IMR-90 (cell line): Measurements from ENCODE around the gene PSMC5. TPM values are rescaled to one million over a fixed set of nuclear protein-coding genes. Genes with fewer than 3 reads are reported as not detected.

ENCODE experiments used
- ATAC-seq: fragments of 200-7000 bp; cut with Tn5 transposase; 2 replicates; pipeline ENCODE4 v1.9.1; 2020; ENCODE audit warnings: low read depth, mild to moderate bottlenecking, moderate library complexity
- BruUV-seq: library from RNA; stranded (reverse); fragments of 400-500 nt; replicated peaks from 2 replicates; lab custom pipeline; 2021; lab: Mats Ljungman, UMichigan
- CTCF ChIA-PET: fragments of 300-600 bp; formaldehyde crosslinking; extraction: SDS; loops from one replicate; lab custom pipeline; 2021; ENCODE audit warnings: antibody characterized with exemption; lab: Yijun Ruan, JAX
- POLR2A ChIA-PET: fragments of 300-600 bp; sonication (Branson Sonifier 250); formaldehyde crosslinking; loops from one replicate; lab custom pipeline; 2022; ENCODE audit warnings: antibody characterized with exemption; ENCODE audit not compliant: unreplicated experiment; lab: Charles Lee
- DNase-seq: peaks from one replicate; pipeline ENCODE4 v3.0.0; 2013
- H2AFZ ChIP-seq: replicated peaks from 2 replicates; pipeline ENCODE3; 2013; ENCODE audit warnings: low read length, mild to moderate bottlenecking; ENCODE audit not compliant: poor library complexity
- H2AK5ac ChIP-seq: 2 replicates; pipeline ENCODE4 v1.6.1; 2013; ENCODE audit warnings: low read depth, low read length, inconsistent platforms
- H2AK9ac ChIP-seq: replicated peaks from 2 replicates; pipeline ENCODE3; 2013; ENCODE audit warnings: mild to moderate bottlenecking, low read depth, low read length, moderate library complexity; ENCODE audit not compliant: poor library complexity
- H2BK120ac ChIP-seq: 2 replicates; pipeline ENCODE4 v1.6.1; 2013; ENCODE audit warnings: low read depth, low read length, inconsistent platforms
- H2BK15ac ChIP-seq: 3 replicates; pipeline ENCODE4 v1.6.1; 2013; ENCODE audit warnings: low read depth, low read length, inconsistent platforms
- H2BK20ac ChIP-seq: 2 replicates; pipeline ENCODE4 v1.6.1; 2013; ENCODE audit warnings: low read depth, mild to moderate bottlenecking, inconsistent platforms, low read length, moderate library complexity
- H2BK5ac ChIP-seq: 2 replicates; pipeline ENCODE4 v1.6.1; 2013; ENCODE audit warnings: mild to moderate bottlenecking, low read depth, low read length, inconsistent platforms; ENCODE audit not compliant: poor library complexity, severe bottlenecking
- H3K14ac ChIP-seq: replicated peaks from 2 replicates; pipeline ENCODE4 v1.6.1; 2013; ENCODE audit warnings: low read depth, low read length, inconsistent platforms
- H3K18ac ChIP-seq: 2 replicates; pipeline ENCODE4 v1.6.1; 2013; ENCODE audit warnings: low read depth, low read length, control low read depth
- H3K23ac ChIP-seq: 2 replicates; pipeline ENCODE4 v1.6.1; 2013; ENCODE audit warnings: low read depth, low read length, inconsistent platforms
- H3K27ac ChIP-seq: 2 replicates; pipeline ENCODE4 v1.5.1; 2013; ENCODE audit warnings: mild to moderate bottlenecking, control low read depth, low read length; ENCODE audit not compliant: insufficient read depth
- H3K27me3 ChIP-seq: 2 replicates; pipeline ENCODE4 v1.6.1; 2013; ENCODE audit warnings: low read length; ENCODE audit not compliant: control insufficient read depth, insufficient read depth
- H3K36me3 ChIP-seq: 2 replicates; pipeline ENCODE4 v1.6.1; 2013; ENCODE audit warnings: low read length, mixed read lengths; ENCODE audit not compliant: control insufficient read depth, insufficient read depth
- H3K4ac ChIP-seq: 2 replicates; pipeline ENCODE4 v1.6.1; 2013; ENCODE audit warnings: low read depth, low read length, inconsistent platforms
- H3K4me1 ChIP-seq: 2 replicates; pipeline ENCODE4 v1.6.1; 2013; ENCODE audit warnings: low read length, mixed read lengths; ENCODE audit not compliant: control insufficient read depth, insufficient read depth
- H3K4me2 ChIP-seq: 2 replicates; pipeline ENCODE4 v1.6.1; 2013; ENCODE audit warnings: low read depth, mild to moderate bottlenecking, control low read depth, low read length, moderate library complexity
- H3K4me3 ChIP-seq: 2 replicates; pipeline ENCODE4 v1.5.1; 2013; ENCODE audit warnings: low read depth, mild to moderate bottlenecking, control low read depth, low read length, moderate library complexity; ENCODE audit not compliant: insufficient read depth
- H3K56ac ChIP-seq: 2 replicates; pipeline ENCODE4 v1.6.1; 2013; ENCODE audit warnings: low read length, inconsistent platforms; ENCODE audit not compliant: insufficient read depth; ENCODE audit errors: extremely low read depth
- H3K79me1 ChIP-seq, 2 experiments: 2 replicates each; pipeline ENCODE4 v1.6.1; 2013; ENCODE audit warnings: low read length in 2 of 2, inconsistent platforms in 1 of 2, low read depth in 1 of 2
- H3K9ac ChIP-seq: 2 replicates; pipeline ENCODE4 v1.6.1; 2013; ENCODE audit warnings: low read depth, low read length, control low read depth
- H3K9me1 ChIP-seq: 2 replicates; pipeline ENCODE4 v1.6.1; 2013; ENCODE audit warnings: low read length, inconsistent platforms; ENCODE audit not compliant: insufficient read depth
- H3K9me3 ChIP-seq: 2 replicates; pipeline ENCODE4 v1.6.1; 2013; ENCODE audit warnings: low read length; ENCODE audit not compliant: control insufficient read depth, insufficient read depth
- H4K20me1 ChIP-seq: 2 replicates; pipeline ENCODE4 v1.6.1; 2013; ENCODE audit warnings: low read length, inconsistent platforms; ENCODE audit not compliant: insufficient read depth
- H4K5ac ChIP-seq: 2 replicates; pipeline ENCODE4 v1.6.1; 2013; ENCODE audit warnings: mild to moderate bottlenecking, low read depth, low read length, control low read depth
- H4K8ac ChIP-seq, 2 experiments: 2 replicates each; pipeline ENCODE4 v1.6.1; 2013; ENCODE audit warnings: low read depth in 2 of 2, low read length in 2 of 2, control low read depth in 1 of 2, inconsistent platforms in 1 of 2
- H4K91ac ChIP-seq: 2 replicates; pipeline ENCODE4 v1.6.1; 2013; ENCODE audit warnings: low read depth, low read length, inconsistent platforms; ENCODE audit not compliant: insufficient read depth
- BHLHE40 ChIP-seq: fragments of 150-350 bp; IDR thresholded peaks from 2 replicates; pipeline ENCODE4 v1.6.1; 2016; ENCODE audit warnings: mild to moderate bottlenecking, low read depth, low read length
- CEBPB ChIP-seq: IDR thresholded peaks from 2 replicates; pipeline ENCODE4 v1.6.1; 2012; ENCODE audit warnings: low read depth, low read length, improper control_type of control experiment
- CHD1 ChIP-seq: IDR thresholded peaks from 2 replicates; pipeline ENCODE4 v1.6.1; 2012; ENCODE audit warnings: low read depth, low read length, improper control_type of control experiment
- ELK1 ChIP-seq: fragments of 150-350 bp; IDR thresholded peaks from 2 replicates; pipeline ENCODE4 v1.6.1; 2016; ENCODE audit warnings: low read depth, mild to moderate bottlenecking, low read length, moderate library complexity, borderline replicate concordance
- MAFK ChIP-seq: IDR thresholded peaks from 2 replicates; pipeline ENCODE4 v1.6.1; 2012; ENCODE audit warnings: low read depth, low read length, improper control_type of control experiment
- MAZ ChIP-seq: IDR thresholded peaks from 2 replicates; pipeline ENCODE4 v1.6.1; 2012; ENCODE audit warnings: low read depth, mild to moderate bottlenecking, low read length, improper control_type of control experiment, moderate library complexity, borderline replicate concordance
- MXI1 ChIP-seq: IDR thresholded peaks from 2 replicates; pipeline ENCODE4 v1.6.1; 2012; ENCODE audit warnings: low read depth, mild to moderate bottlenecking, low read length, moderate library complexity, borderline replicate concordance
- NFE2L2 ChIP-seq: fragments of 150-350 bp; IDR thresholded peaks from 2 replicates; pipeline ENCODE4 v1.6.1; 2016; ENCODE audit warnings: low read depth, mild to moderate bottlenecking, low read length
- POLR2A ChIP-seq: IDR thresholded peaks from 2 replicates; pipeline ENCODE4 v1.6.1; 2012; ENCODE audit warnings: mild to moderate bottlenecking, low read depth, low read length
- RAD21 ChIP-seq: IDR thresholded peaks from 2 replicates; pipeline ENCODE4 v1.6.1; 2012; ENCODE audit warnings: low read length, improper control_type of control experiment
- RCOR1 ChIP-seq: IDR thresholded peaks from 2 replicates; pipeline ENCODE4 v1.6.1; 2012; ENCODE audit warnings: mild to moderate bottlenecking, low read length, improper control_type of control experiment; ENCODE audit not compliant: insufficient replicate concordance
- USF2 ChIP-seq: fragments of 150-350 bp; IDR thresholded peaks from 2 replicates; pipeline ENCODE4 v1.6.1; 2017; ENCODE audit warnings: mild to moderate bottlenecking, antibody characterized with exemption, low read length, low read depth
- WGBS, 2 experiments: methylation state at CpG; one replicate each; pipeline versions ENCODE4 v1.1.5 to v1.1.7; 2013; ENCODE audit warnings: missing lambda C conversion rate in 2 of 2; ENCODE audit not compliant: insufficient read length in 1 of 2; ENCODE audit errors: extremely low coverage in 2 of 2; 5-methylcytosine and 5-hydroxymethylcytosine counted together
- dilution Hi-C: fragments of 300-500 bp; cut with HindIII; formaldehyde crosslinking; loops from one replicate; pipeline ENCODE4 v1.14.3; 2018; ENCODE audit warnings: low sequenced_read_pairs; ENCODE audit not compliant: unreplicated experiment
- in situ Hi-C: fragments of 300-500 bp; cut with MboI; formaldehyde crosslinking; loops from 3 replicates; pipeline ENCODE4 v1.14.3; 2019; ENCODE audit warnings: low sequenced_read_pairs, inconsistent platforms, mixed read lengths
- intact Hi-C: fragments of 100-400 bp; cut with micrococcal nuclease; formaldehyde crosslinking; loops from 2 replicates; pipeline ENCODE4 v1.10.0; 2022
- polyA plus RNA-seq, 3 experiments: library from polyadenylated mRNA; depleted of rRNA; stranded (reverse); fragments of >200 nt; gene quantifications; 2 replicates each; pipeline ENCODE4 v1.2.3, GENCODE V29; 2012; ENCODE audit warnings: low replicate concordance in 1 of 3
- total RNA-seq: library from RNA; depleted of rRNA; stranded (reverse); fragments of >200 nt; gene quantifications from 2 replicates; pipeline ENCODE4 v1.2.3, GENCODE V29; 2012
- TF ChIP-seq, protein P1 (sequence below): conservative IDR thresholded peaks from 2 replicates; pipeline ENCODE4 v1.5.1; 2012; ENCODE audit warnings: mild to moderate bottlenecking, low read depth, low read length, improper control_type of control experiment

Gene PSMC5
- total and polyA plus RNA-seq, 2 of the 4 experiments (the other 2 are of a cell fraction), result 105 to 165 TPM

- Histone ChIP-seq H3K36me3 (peaks cover 57% of the 10 kb centered on the region), H2AK9ac (no peak overlapping the region), H2BK120ac (no peak overlapping the region), H3K9ac (no peak overlapping the region), H4K91ac (no peak overlapping the region), H2BK20ac (no peak overlapping the region), H2AK5ac (no peak overlapping the region), H2BK15ac (no peak overlapping the region), H3K27ac (no peak overlapping the region), H2AFZ (no peak overlapping the region), H3K27me3 (no peaks in the 10 kb centered on the region), H4K20me1 (peaks cover 54% of the 10 kb centered on the region), H3K79me1 (peaks cover 28 to 69% of the 10 kb centered on the region in 2 experiments), H3K56ac (no peak overlapping the region), H2BK5ac (no peak overlapping the region), H3K4me3 (no peak overlapping the region), H4K8ac (no peak overlapping the region), H3K14ac (no peak overlapping the region), H3K4me1 (peaks cover 4% of the 10 kb centered on the region; the same call in 1 of the 2 replicates), H3K23ac (no peak overlapping the region), H4K5ac (no peak overlapping the region), H3K4me2 (no peak overlapping the region), H3K9me1 (0 out of 2 replicates have a peak, but pooled peaks cover 2% of the 10 kb centered on the region), H3K4ac (no peak overlapping the region), H3K18ac (no peak overlapping the region), H3K9me3 (no peaks in the 10 kb centered on the region)
- DNase-seq, result no peak
- ChIA-PET POLR2A (interaction anchor here (0.8 kb wide), 1 partner anchor 16 kb away, joined by 3 read pairs; the partner anchor contains the start of genes CCDC47 and DDX42), CTCF (no interaction called here)
- 100% methylated on average over 1 of the region's 6 CpGs; no CpG with 5 or more reads in 1 of the 2 experiments for WGBS, 2 experiments
- dilution Hi-C loops, result no loop called here
- ATAC-seq, result no peak
- intact Hi-C loops, result no loop called here
- BruUV-seq, result no TSS peak
- in situ Hi-C loops, result no loop called here
- TF ChIP-seq POLR2A (no peak), MXI1 (no peak), USF2 (no peak), BHLHE40 (no peak), RAD21 (no peak), MAZ (no peak), MAFK (no peak), CHD1 (no peak), CEBPB (no peak), ELK1 (no peak), RCOR1 (no peak), NFE2L2 (no peak)
- TF ChIP-seq, protein P1, sequence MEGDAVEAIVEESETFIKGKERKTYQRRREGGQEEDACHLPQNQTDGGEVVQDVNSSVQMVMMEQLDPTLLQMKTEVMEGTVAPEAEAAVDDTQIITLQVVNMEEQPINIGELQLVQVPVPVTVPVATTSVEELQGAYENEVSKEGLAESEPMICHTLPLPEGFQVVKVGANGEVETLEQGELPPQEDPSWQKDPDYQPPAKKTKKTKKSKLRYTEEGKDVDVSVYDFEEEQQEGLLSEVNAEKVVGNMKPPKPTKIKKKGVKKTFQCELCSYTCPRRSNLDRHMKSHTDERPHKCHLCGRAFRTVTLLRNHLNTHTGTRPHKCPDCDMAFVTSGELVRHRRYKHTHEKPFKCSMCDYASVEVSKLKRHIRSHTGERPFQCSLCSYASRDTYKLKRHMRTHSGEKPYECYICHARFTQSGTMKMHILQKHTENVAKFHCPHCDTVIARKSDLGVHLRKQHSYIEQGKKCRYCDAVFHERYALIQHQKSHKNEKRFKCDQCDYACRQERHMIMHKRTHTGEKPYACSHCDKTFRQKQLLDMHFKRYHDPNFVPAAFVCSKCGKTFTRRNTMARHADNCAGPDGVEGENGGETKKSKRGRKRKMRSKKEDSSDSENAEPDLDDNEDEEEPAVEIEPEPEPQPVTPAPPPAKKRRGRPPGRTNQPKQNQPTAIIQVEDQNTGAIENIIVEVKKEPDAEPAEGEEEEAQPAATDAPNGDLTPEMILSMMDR, result no peak
These were observed 37.2 kb upstream of the PSMC5 start for GRCh38 chr17:63790057-63790456.
